Prostate gland (tissue), 2 donors: ENCODE results near the gene FBXO40.

Experiments used
- CTCF ChIP-seq, 4 experiments: fragments of 200-600 bp in 2 of 4; fragments of 450-650 bp in 2 of 4; sonication (generic) in 2 of 4; IDR thresholded peaks; 1 replicate in 3 of 4; 2 replicates in 1 of 4; pipeline ENCODE4 v1.5.1; 2016 to 2019; ENCODE audit warnings: antibody characterized with exemption in 4 of 4, mild to moderate bottlenecking in 2 of 4, moderate library complexity in 2 of 4
- POLR2A ChIP-seq: fragments of 450-650 bp; IDR thresholded peaks from one replicate; pipeline ENCODE4 v1.6.1; 2016; ENCODE audit warnings: antibody characterized with exemption, mild to moderate bottlenecking
- POLR2AphosphoS5 ChIP-seq: sonication (generic); formaldehyde crosslinking; IDR thresholded peaks from one replicate; pipeline ENCODE4 v1.6.1; 2017; ENCODE audit warnings: antibody characterized with exemption

DNA sequence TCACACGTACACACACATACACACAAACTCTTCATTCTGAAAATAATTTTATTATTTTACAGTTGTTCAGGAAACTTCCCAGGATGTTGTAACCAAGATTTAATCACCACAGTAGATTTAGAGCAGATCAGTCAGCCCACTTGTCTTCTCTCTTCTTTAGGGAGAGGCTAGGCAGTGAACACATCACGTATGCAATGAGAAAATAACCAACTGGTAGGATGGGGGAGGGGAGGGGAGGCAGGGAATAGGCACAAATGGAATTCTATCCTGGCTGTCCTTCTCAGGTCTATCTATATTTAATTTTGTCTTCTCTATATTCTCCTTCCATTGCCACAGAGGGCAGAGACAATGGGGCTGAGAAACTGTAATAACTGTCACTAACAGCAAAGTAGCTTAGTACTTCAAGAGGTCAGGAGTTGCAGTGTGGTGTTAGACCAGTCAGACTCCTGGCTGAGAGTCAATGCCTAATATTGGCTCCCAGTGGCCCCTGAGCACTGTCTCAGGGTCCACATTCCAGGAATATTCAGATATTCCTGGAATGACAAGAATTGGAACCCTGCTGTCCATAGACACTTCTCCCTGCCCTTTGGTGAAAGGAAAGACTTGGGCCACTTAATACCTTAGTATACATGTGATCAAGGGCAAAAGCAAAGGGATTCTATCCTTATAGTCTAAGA, 70.1 kb downstream of the FBXO40 start:
- TF ChIP-seq CTCF (IDR thresholded peaks at IDR 0.05) (no peak), POLR2AphosphoS5 (no peak), POLR2A (no peak)
